ENCODE measurements around the gene FCN1.

The FCN1 gene

GRCh38 chr9:134879664-134880483 is 37.8 kb downstream of the FCN1 start:
- Mint-ChIP-seq H3K9me3 (peaks cover 4% of the 10 kb centered on the region), H3K4me3 (no peak overlapping the region), H3K36me3 (ENCODE audit: low read depth) (no peaks in the 10 kb centered on the region), H3K27ac (no peak overlapping the region), H3K4me1 (no peaks in the 10 kb centered on the region), H3K27me3 (ENCODE audit: low read depth) (peaks cover 15% of the 10 kb centered on the region)
- no peak for TF ChIP-seq CTCF (IDR thresholded peaks at IDR 0.05; ENCODE audit: unreplicated experiment in 3 of 3)

DNA sequence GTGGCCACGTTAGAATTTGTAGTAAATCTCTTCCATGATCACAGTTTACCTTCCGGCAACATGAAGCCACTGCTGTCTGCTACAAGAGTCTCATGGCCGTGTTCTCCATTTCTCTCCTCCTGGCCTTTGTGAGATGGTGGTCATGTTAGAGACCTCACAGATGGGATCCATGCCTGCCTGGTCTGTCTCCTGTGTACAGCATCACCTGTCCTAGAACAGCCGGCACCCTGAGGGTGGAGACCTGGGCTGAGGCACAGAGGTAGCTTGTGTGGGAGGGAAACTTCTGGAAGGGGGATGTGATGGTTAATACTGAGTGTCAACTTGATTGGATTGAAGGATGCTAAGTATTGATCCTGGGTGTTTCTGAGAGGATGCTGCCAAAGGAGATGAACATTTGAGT is 40.2 kb downstream of the FCN1 start:
- no peaks in the 10 kb centered on the region for H3K4me1 Mint-ChIP-seq
- peaks cover 14% of the 10 kb centered on the region for H3K27me3 Mint-ChIP-seq (ENCODE audit: low read depth)
- no peak overlapping the region for H3K27ac Mint-ChIP-seq
- no peak for TF ChIP-seq CTCF (IDR thresholded peaks at IDR 0.05; ENCODE audit: unreplicated experiment in 3 of 3)
- peaks cover 6% of the 10 kb centered on the region for H3K9me3 Mint-ChIP-seq
- no peaks in the 10 kb centered on the region for H3K36me3 Mint-ChIP-seq (ENCODE audit: low read depth)
- H3K4me3 Mint-ChIP-seq: no peak overlapping the region

DNA sequence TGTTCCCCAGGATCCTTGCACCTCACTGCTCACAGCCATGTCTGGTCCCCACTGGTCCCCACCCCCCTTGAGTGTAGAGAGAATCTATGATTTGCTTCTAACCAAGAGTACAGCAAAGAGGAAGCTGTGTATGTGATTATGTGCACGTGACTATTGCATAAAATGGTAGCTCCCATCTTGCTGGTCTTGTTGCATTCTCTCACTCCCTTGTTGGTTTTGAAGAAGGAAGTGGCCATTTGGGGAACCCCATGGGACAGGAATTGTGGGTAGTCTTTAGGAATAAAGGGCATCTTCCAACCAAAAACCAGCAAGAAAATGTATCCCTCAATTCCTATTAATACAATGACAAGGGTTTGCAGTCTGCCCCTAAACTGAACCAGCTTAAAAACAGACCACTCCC is 42.3 kb downstream of the FCN1 start:
- no peaks in the 10 kb centered on the region for H3K36me3 Mint-ChIP-seq (ENCODE audit: low read depth)
- no peak overlapping the region for H3K27ac Mint-ChIP-seq
- H3K9me3 Mint-ChIP-seq: peaks cover 12% of the 10 kb centered on the region
- H3K4me1 Mint-ChIP-seq: no peaks in the 10 kb centered on the region
- TF ChIP-seq CTCF (IDR thresholded peaks at IDR 0.05; ENCODE audit: unreplicated experiment in 3 of 3): no peak
- H3K27me3 Mint-ChIP-seq (ENCODE audit: low read depth): peaks cover 14% of the 10 kb centered on the region
- no peak overlapping the region for H3K4me3 Mint-ChIP-seq

- peaks cover 12% of the 10 kb centered on the region for H3K27me3 Mint-ChIP-seq (ENCODE audit: low read depth)
- no peak overlapping the region for H3K27ac Mint-ChIP-seq
- no peaks in the 10 kb centered on the region for H3K4me1 Mint-ChIP-seq
- no peaks in the 10 kb centered on the region for H3K36me3 Mint-ChIP-seq (ENCODE audit: low read depth)
- no peak for TF ChIP-seq CTCF (IDR thresholded peaks at IDR 0.05; ENCODE audit: unreplicated experiment in 3 of 3)
- peaks cover 12% of the 10 kb centered on the region for H3K9me3 Mint-ChIP-seq
- no peak overlapping the region for H3K4me3 Mint-ChIP-seq
Measured at GRCh38 chr9:134872482-134873231, 45.1 kb downstream of the FCN1 start.

DNA sequence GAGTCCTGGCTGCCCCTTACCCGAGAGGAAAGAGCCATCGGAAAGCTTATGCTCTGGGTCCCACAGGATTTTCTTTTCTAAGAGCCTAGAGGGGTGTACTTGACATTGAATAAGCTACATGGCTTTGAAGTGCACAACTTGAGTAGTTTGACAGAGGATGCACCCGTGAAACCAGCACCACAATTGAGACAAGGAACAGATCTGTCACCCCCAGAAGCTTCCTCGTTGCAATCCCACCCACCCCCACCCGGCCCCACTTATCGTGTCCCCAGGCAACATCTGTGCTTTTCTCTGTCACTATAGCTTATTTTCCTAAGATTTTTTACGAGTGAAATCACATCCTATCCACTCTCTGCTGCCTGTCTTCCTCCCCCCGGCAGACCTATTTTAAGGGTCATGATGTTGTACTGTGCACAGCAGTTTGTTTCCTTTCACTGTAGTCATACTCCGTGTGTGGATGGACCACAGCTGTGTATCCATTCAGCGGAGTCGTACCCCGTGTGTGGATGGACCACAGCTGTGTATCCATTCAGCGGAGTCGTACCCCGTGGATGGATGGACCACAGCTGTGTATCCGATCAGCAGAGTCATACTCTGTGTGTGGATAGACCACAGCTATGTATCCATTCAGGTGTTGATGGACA is 45.9 kb downstream of the FCN1 start:
- H3K4me1 Mint-ChIP-seq: no peaks in the 10 kb centered on the region
- H3K27me3 Mint-ChIP-seq (ENCODE audit: low read depth): peaks cover 12% of the 10 kb centered on the region

More for the DNA sequence above, 45.9 kb downstream of the FCN1 start:
- Mint-ChIP-seq H3K4me3 (no peak overlapping the region), H3K36me3 (ENCODE audit: low read depth) (no peaks in the 10 kb centered on the region), H3K27ac (peak overlapping the region in 1 of 3 experiments; percentile 29), H3K9me3 (peaks cover 12% of the 10 kb centered on the region)
- TF ChIP-seq CTCF (IDR thresholded peaks at IDR 0.05; ENCODE audit: unreplicated experiment in 3 of 3): no peak
